HepG2 (cell line): Measurements from ENCODE around the gene SCIN.
"Not testable (repeated sequence)": the region's sequence is repeated elsewhere in the genome, so short reads cannot be mapped to it uniquely, and the experiment has no call there.

ENCODE experiments used
- EP300 ChIP-seq, 3 experiments: sonication (generic) in 1 of 3; formaldehyde crosslinking in 1 of 3; IDR thresholded peaks; 2 replicates each; pipeline versions ENCODE4 v1.5.1 to v1.6.1; 2011 to 2020; ENCODE audit warnings: low read depth in 2 of 3, low read length in 2 of 3, borderline replicate concordance in 1 of 3, improper control_type of control experiment in 1 of 3, mild to moderate bottlenecking in 1 of 3, missing genetic modification reagents in 1 of 3, moderate library complexity in 1 of 3
- FOXM1 ChIP-seq: sonication (generic); formaldehyde crosslinking; IDR thresholded peaks from 2 replicates; pipeline ENCODE4 v1.5.0; 2020; ENCODE audit warnings: missing genetic modification reagents
- KDM5A ChIP-seq: fragments of 200-600 bp; sonication (generic); IDR thresholded peaks from 2 replicates; pipeline ENCODE4 v1.7.0; 2018; ENCODE audit warnings: antibody characterized with exemption, mild to moderate bottlenecking, low read length, borderline replicate concordance
- MYC ChIP-seq: sonication (generic); formaldehyde crosslinking; IDR thresholded peaks from 2 replicates; pipeline ENCODE4 v1.9.0; 2021; ENCODE audit warnings: missing genetic modification reagents, borderline replicate concordance
- NR2C2 ChIP-seq: sonication (generic); formaldehyde crosslinking; IDR thresholded peaks from 2 replicates; pipeline ENCODE4 v1.4.0; 2020; ENCODE audit warnings: missing genetic modification reagents, mild to moderate bottlenecking, moderate library complexity, borderline replicate concordance
- POLR2AphosphoS5 ChIP-seq: IDR thresholded peaks from 2 replicates; pipeline ENCODE4 v1.6.1; 2012; ENCODE audit warnings: low read depth, low read length
- RAD21 ChIP-seq: fragments of 450-650 bp; formaldehyde crosslinking; IDR thresholded peaks from 2 replicates; pipeline ENCODE4 v1.5.0; 2020; ENCODE audit warnings: mild to moderate bottlenecking
- TAF1 ChIP-seq: sonication (generic); formaldehyde crosslinking; IDR thresholded peaks from 2 replicates; pipeline ENCODE4 v1.4.0; 2020; ENCODE audit warnings: missing genetic modification reagents
- ZBTB20 ChIP-seq: sonication (generic); formaldehyde crosslinking; IDR thresholded peaks from 2 replicates; pipeline ENCODE4 v1.8.1; 2023; ENCODE audit warnings: missing genetic modification reagents, low read depth, mild to moderate bottlenecking, borderline replicate concordance
- ZNF510 ChIP-seq: sonication (generic); formaldehyde crosslinking; IDR thresholded peaks from 2 replicates; pipeline ENCODE4 v1.4.0; 2020; ENCODE audit warnings: low read depth, mild to moderate bottlenecking, missing genetic modification reagents
- TF ChIP-seq, protein P1 (sequence below): IDR thresholded peaks from 2 replicates; pipeline ENCODE4 v1.6.1; 2016; ENCODE audit warnings: mild to moderate bottlenecking, missing biosample characterization, missing genetic modification reagents

DNA sequence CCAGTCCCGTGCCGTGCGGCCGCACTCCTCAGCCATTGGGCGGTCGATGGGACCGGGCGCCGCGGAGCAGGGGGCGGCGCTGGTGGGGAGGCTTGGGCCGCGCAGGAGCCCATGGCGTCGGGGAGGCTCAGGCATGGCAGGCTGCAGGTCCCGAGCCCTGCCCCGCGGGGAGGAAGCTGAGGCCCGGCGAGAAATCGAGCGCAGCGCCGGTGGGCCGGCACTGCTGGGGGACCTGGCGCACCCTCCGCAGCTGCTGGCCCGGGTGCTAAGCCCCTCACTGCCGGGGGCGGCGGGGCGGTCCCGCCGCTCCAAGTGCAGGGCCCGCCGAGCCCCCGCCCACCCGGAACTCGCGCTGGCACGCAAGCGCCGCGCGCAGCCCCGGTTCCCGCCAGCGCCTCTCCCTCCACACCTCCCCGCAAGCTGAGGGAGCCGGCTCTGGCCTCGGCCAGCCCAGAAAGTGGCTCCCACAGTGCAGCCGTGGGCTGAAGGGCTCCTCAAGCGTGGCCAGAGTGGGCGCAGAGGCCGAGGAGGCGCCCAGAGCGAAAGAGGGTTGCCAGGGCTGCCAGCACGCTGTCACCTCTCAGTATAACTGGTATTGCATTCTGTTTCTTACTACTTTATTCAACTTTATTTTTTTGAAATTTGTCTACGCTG lies 14.3 kb upstream of the SCIN start:
- not testable (repeated sequence) for TF ChIP-seq ZBTB20; TAF1 (CRISPR knock-in tag); POLR2AphosphoS5; RAD21 (CRISPR knock-in tag); NR2C2; EP300 (IDR thresholded peaks at IDR 0.05; ENCODE audit: low read depth in 2 of 2, low read length in 2 of 2); EP300 (CRISPR knock-in tag; IDR thresholded peaks at IDR 0.05; ENCODE audit: borderline replicate concordance); KDM5A; FOXM1 (CRISPR knock-in tag); MYC (CRISPR knock-in tag); ZNF510 (CRISPR knock-in tag)
- TF ChIP-seq, protein P1, sequence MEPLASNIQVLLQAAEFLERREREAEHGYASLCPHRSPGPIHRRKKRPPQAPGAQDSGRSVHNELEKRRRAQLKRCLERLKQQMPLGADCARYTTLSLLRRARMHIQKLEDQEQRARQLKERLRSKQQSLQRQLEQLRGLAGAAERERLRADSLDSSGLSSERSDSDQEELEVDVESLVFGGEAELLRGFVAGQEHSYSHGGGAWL (CRISPR knock-in tag): not testable (repeated sequence)
